GM23338 (cell line): ENCODE data around the gene KRT81.

Experiments
- EZH2 ChIP-seq: fragments of 200-600 bp; sonication (generic); IDR thresholded peaks from one replicate; pipeline ENCODE4 v1.8.0; 2017; ENCODE audit warnings: antibody characterized with exemption, mild to moderate bottlenecking, low read depth; ENCODE audit not compliant: unreplicated experiment
- TF ChIP-seq, protein P1 (sequence below), 2 experiments: fragments of 200-600 bp in 1 of 2; sonication (generic) in 1 of 2; conservative IDR thresholded peaks; 2 replicates each; pipeline versions ENCODE4 v1.5.1 to v1.6.1; 2016 to 2017; ENCODE audit warnings: antibody characterized with exemption in 2 of 2, low read depth in 2 of 2, mild to moderate bottlenecking in 2 of 2, moderate library complexity in 1 of 2

DNA sequence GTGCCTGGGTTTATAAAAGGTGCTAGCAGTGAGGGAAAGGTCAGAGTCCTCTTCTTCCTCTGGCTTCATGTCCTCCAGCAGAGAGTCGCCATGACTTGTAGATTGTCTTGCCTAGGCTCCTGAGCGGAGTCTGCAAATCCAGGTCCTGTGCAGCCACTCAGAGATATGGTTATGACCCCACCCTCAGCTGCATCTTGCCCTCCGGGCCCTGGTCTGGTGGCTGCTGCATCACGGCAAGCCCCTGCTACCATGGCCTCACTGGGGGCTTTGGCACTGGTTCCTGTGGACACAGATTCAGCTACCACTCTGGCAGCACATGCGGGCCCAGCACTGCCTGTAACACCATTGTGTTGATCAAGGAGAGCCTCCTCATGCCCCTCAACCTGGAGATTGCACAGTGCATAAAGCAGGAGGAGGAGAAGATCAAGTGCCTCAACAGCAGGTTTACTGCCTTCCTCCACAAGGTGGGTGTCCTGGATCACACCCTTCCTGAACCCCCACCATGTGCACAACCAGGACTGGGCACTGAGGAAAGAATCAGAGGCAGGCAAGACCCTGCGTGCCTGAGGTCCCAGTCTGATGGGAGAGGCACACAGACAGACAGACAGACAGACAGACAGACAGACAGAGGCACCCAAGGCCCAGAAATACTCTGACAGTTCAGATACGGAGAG, 27.4 kb downstream of the KRT81 start:
- TF ChIP-seq, protein P1, sequence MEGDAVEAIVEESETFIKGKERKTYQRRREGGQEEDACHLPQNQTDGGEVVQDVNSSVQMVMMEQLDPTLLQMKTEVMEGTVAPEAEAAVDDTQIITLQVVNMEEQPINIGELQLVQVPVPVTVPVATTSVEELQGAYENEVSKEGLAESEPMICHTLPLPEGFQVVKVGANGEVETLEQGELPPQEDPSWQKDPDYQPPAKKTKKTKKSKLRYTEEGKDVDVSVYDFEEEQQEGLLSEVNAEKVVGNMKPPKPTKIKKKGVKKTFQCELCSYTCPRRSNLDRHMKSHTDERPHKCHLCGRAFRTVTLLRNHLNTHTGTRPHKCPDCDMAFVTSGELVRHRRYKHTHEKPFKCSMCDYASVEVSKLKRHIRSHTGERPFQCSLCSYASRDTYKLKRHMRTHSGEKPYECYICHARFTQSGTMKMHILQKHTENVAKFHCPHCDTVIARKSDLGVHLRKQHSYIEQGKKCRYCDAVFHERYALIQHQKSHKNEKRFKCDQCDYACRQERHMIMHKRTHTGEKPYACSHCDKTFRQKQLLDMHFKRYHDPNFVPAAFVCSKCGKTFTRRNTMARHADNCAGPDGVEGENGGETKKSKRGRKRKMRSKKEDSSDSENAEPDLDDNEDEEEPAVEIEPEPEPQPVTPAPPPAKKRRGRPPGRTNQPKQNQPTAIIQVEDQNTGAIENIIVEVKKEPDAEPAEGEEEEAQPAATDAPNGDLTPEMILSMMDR (conservative IDR thresholded peaks at IDR 0.05; ENCODE audit: low read depth in 2 of 2) = no peak
- no peak for TF ChIP-seq EZH2
